ENCODE results near the gene TBC1D25.
A peak's percentile ranks its signal among the peaks of the same experiment; 100 is the strongest.
"Not testable (repeated sequence)": the region's sequence is repeated elsewhere in the genome, so short reads cannot be mapped to it uniquely, and the experiment has no call there.

Gene TBC1D25

DNA sequence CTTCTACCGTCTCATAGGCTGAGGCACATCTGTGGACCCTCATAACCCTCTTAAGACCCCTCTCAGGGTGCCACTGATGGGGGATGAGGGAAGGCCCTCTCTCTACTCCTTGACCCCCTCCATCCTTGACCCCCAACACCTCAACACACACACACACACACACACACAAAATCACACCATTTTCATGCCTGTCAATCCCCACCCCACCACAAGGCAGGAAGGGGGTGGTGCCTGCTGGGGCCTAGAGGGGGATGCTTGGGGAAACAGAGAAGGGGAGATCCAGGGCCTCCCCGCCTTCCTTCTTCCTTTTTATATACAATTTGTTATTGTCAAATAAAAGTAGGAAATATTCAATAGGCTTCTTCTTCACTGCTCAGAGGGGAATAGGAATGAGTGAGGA, 19.1 kb upstream of the TBC1D25 start:
- POLR2A ChIA-PET = no interaction called here
- no peak for DNase-seq (ENCODE audit: low read depth, low spot score)
- CTCF ChIA-PET = no interaction called here
- H3K4me3 ChIP-seq (ENCODE audit: low read depth, low read length) = no peak overlapping the region
- TF ChIP-seq, protein P1, sequence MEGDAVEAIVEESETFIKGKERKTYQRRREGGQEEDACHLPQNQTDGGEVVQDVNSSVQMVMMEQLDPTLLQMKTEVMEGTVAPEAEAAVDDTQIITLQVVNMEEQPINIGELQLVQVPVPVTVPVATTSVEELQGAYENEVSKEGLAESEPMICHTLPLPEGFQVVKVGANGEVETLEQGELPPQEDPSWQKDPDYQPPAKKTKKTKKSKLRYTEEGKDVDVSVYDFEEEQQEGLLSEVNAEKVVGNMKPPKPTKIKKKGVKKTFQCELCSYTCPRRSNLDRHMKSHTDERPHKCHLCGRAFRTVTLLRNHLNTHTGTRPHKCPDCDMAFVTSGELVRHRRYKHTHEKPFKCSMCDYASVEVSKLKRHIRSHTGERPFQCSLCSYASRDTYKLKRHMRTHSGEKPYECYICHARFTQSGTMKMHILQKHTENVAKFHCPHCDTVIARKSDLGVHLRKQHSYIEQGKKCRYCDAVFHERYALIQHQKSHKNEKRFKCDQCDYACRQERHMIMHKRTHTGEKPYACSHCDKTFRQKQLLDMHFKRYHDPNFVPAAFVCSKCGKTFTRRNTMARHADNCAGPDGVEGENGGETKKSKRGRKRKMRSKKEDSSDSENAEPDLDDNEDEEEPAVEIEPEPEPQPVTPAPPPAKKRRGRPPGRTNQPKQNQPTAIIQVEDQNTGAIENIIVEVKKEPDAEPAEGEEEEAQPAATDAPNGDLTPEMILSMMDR (IDR thresholded peaks at IDR 0.05; ENCODE audit: insufficient read depth, low read length, missing control alignments) = no peak

DNA sequence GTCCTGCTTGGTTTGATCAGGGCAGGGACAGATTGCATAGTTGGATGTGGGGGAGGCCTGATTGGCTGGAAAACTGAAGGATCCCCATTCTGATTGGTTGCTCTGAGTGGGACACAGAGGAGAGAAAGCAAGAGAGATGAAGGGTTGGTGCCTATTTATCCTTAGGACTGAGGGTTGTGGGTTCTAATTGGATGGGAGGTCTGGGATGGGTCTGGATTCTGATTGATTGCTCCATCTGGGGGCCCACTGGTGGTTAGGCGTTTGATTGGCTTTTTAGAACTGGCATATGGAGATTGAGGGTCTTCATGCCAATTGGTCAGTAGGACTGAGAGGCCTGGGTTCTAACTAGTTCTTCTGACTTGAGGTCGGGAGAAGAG, 18.6 kb upstream of the TBC1D25 start:
- TF ChIP-seq, protein P1 (IDR thresholded peaks at IDR 0.05; ENCODE audit: insufficient read depth, low read length, missing control alignments) = no peak
- ChIA-PET CTCF (no interaction called here), POLR2A (no interaction called here)
- peak overlapping the region; percentile 68; the same call in 1 of the 2 replicates for H3K4me3 ChIP-seq (ENCODE audit: low read depth, low read length)
- no peak for DNase-seq (ENCODE audit: low read depth, low spot score)

DNA sequence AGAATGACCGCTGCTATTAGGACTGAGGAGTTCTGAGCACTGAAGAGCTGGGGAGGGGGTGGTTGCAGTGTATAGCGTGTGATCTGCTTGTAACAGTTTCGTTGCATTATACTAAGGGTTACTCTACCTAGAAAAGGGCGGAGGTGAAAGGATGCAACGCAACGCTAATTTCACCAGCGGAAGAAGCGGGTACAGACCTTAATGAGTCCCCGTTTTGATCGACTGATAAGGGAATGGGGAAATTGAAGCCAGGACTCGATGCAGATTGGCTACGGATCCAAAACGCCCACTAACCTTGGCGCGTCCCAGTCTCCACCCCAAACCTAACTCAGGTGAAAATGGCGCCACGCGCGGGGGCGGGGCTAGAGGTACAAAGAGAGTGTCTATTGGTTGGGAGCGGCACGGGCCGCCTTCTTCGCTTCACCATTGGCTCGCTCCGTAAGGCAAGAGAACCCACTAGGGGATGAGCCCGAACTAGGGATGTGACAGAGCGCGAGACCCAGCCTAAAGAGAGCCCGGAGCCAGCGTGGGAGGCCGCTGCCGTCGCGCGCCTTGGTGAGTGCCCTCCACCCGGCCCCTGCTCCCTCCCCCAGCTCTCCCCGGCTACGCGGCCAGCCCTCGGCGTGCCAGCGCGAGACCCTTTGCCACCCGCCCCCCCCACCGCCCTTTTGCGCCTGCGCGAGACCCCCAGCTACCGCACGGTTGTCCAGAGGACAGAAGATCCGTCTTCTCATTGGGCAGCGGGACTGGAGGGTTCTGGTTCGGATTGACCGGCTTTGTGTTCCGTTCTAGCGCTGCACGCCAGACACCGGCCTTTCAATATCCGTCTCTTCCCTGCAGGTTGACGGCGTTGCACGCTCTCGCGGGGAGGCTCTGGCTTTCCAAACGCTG, 17.9 kb upstream of the TBC1D25 start, which contains the start of gene EBP:
Gene EBP, plus strand, starts transcription at position 456 of the 891 bp plus-strand sequence. CDS start 1,964 bp downstream, outside the sequence.
- ChIA-PET CTCF (no interaction called here), POLR2A (interaction anchor here (0.6 to 1.4 kb wide), 2 partner anchors 13 to 18 kb away, joined by 3 read pairs; partner anchors contain the start of genes PORCN and TBC1D25)
- H3K4me3 ChIP-seq (ENCODE audit: low read depth, low read length) = peak within 1 kb of the TSS; percentile 68
- DNase-seq (ENCODE audit: low read depth, low spot score) = peak; percentile 14
- TF ChIP-seq, protein P1 (IDR thresholded peaks at IDR 0.05; ENCODE audit: insufficient read depth, low read length, missing control alignments) = no peak

DNA sequence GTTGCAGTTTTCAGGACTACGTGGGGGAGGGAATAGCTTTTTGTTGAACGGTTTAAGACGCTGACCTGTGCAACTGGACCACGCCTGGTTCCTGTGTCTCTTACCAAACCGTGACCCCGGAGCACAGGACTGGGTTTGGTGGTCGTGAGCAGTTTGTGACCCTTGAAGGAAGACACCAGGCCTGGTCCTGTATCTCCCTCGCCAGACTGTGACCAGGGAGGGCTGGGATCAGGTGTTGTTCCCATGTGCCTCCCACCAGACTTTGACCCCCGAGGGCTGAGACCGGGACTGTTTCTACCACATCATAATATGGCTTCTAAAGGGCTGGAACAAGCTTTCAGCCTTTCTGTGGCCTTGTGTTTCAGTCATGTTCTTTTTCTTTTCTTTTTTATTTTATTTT, 17.2 kb upstream of the TBC1D25 start:
- H3K4me3 ChIP-seq (ENCODE audit: low read depth, low read length) = peak overlapping the region; percentile 68
- DNase-seq (ENCODE audit: low read depth, low spot score) = no peak
- POLR2A ChIA-PET = interaction anchor here (1.4 kb wide), 1 partner anchor 18 kb away, joined by 3 read pairs; the partner anchor contains the start of gene TBC1D25
- TF ChIP-seq, protein P1 (IDR thresholded peaks at IDR 0.05; ENCODE audit: insufficient read depth, low read length, missing control alignments) = no peak
- CTCF ChIA-PET = no interaction called here

DNA sequence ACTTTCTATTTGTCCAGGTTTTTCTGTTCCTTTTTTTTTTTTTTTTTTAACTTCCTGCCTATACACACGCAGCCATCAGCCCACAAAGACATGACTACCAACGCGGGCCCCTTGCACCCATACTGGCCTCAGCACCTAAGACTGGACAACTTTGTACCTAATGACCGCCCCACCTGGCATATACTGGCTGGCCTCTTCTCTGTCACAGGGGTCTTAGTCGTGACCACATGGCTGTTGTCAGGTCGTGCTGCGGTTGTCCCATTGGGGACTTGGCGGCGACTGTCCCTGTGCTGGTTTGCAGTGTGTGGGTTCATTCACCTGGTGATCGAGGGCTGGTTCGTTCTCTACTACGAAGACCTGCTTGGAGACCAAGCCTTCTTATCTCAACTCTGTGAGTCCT, 15.8 kb upstream of the TBC1D25 start:
- TF ChIP-seq, protein P1 (IDR thresholded peaks at IDR 0.05; ENCODE audit: insufficient read depth, low read length, missing control alignments) = no peak
- ChIA-PET POLR2A (no interaction called here), CTCF (no interaction called here)
- H3K4me3 ChIP-seq (ENCODE audit: low read depth, low read length) = no peak overlapping the region
- DNase-seq (ENCODE audit: low read depth, low spot score) = no peak

DNA sequence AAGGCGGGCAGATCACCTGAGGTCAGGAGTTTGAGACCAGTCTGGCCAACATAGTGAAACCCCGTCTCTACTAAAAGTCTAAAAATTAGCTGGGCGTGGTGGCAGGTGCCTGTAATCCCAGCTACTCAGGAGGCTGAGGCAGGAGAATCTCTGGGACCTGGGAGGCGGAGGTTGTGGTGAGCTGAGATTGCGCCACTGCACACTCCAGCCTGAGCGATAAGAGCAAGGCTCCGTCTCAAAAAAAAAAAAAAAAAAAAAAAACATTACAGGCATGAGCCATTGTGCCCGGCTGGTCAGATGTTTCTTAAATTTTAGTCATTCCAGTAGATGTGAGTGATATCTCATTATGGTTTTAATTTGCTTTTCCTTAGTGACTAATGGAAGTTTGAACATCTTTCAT, 13.7 kb upstream of the TBC1D25 start:
- POLR2A ChIA-PET; DNase-seq (ENCODE audit: low read depth, low spot score); H3K4me3 ChIP-seq (ENCODE audit: low read depth, low read length): not testable (repeated sequence)
- CTCF ChIA-PET = interaction anchor here (0.5 to 1.2 kb wide), 2 partner anchors 13 to 15 kb away, joined by 3 read pairs; partner anchors contain the start of gene TBC1D25

All from AG04449 (cell line).